Neuronal stem cell (in vitro differentiated cells): ENCODE results near the gene PET100.

Experiments
- DNase-seq: peaks from one replicate; pipeline ENCODE4 v3.0.0-alpha.2; 2013; ENCODE audit warnings: low spot score
- H2AFZ ChIP-seq: one replicate; pipeline ENCODE4 v1.6.1; 2013; ENCODE audit warnings: mild to moderate bottlenecking, low read length, inconsistent platforms
- H2AK5ac ChIP-seq: 2 replicates; pipeline ENCODE4 v1.6.1; 2013; ENCODE audit warnings: low read depth, mild to moderate bottlenecking, inconsistent platforms, low read length, moderate library complexity, mixed read lengths
- H2BK120ac ChIP-seq: 2 replicates; pipeline ENCODE4 v1.6.1; 2013; ENCODE audit warnings: low read depth, mild to moderate bottlenecking, inconsistent platforms, low read length, moderate library complexity, mixed read lengths
- H2BK12ac ChIP-seq: one replicate; pipeline ENCODE4 v1.6.1; 2013; ENCODE audit warnings: low read length, inconsistent platforms
- H2BK15ac ChIP-seq: 2 replicates; pipeline ENCODE4 v1.6.1; 2013; ENCODE audit warnings: mild to moderate bottlenecking, low read length, inconsistent platforms, mixed read lengths
- H2BK5ac ChIP-seq: one replicate; pipeline ENCODE4 v1.6.1; 2013; ENCODE audit warnings: inconsistent platforms, mild to moderate bottlenecking, low read length, moderate library complexity
- H3K14ac ChIP-seq: one replicate; pipeline ENCODE4 v1.6.1; 2013; ENCODE audit warnings: low read length, inconsistent platforms
- H3K18ac ChIP-seq: 2 replicates; pipeline ENCODE4 v1.6.1; 2013; ENCODE audit warnings: low read length, inconsistent platforms
- H3K23ac ChIP-seq: 2 replicates; pipeline ENCODE4 v1.6.1; 2013; ENCODE audit warnings: low read depth, mild to moderate bottlenecking, mixed read lengths, low read length, inconsistent platforms; ENCODE audit not compliant: poor library complexity
- H3K27ac ChIP-seq: replicated peaks from 3 replicates; pipeline ENCODE4 v1.5.1; 2013; ENCODE audit warnings: low read length, inconsistent platforms
- H3K27me3 ChIP-seq, 3 experiments: 2 replicates each; pipeline ENCODE4 v1.6.1; 2013; ENCODE audit warnings: low read length in 3 of 3, mild to moderate bottlenecking in 2 of 3, inconsistent platforms in 1 of 3, low read depth in 1 of 3, mixed read lengths in 1 of 3, moderate library complexity in 1 of 3; ENCODE audit not compliant: control insufficient read depth in 3 of 3, insufficient read depth in 3 of 3
- H3K36me3 ChIP-seq, 2 donors: replicated peaks in 1 of 2; 2 replicates each; pipeline ENCODE4 v1.6.1; 2013; ENCODE audit warnings: low read length in 2 of 2; ENCODE audit not compliant: control insufficient read depth in 2 of 2, insufficient read depth in 2 of 2
- H3K4ac ChIP-seq: 2 replicates; pipeline ENCODE4 v1.6.1; 2013; ENCODE audit warnings: inconsistent platforms, mild to moderate bottlenecking, low read length, moderate library complexity
- H3K4me1 ChIP-seq, 2 donors: 1 replicate in 1 of 2; 2 replicates in 1 of 2; pipeline ENCODE4 v1.6.1; 2013; ENCODE audit warnings: low read length in 2 of 2, low read depth in 1 of 2; ENCODE audit not compliant: control insufficient read depth in 2 of 2, insufficient read depth in 1 of 2
- H3K4me2 ChIP-seq: one replicate; pipeline ENCODE4 v1.6.1; 2013; ENCODE audit warnings: mild to moderate bottlenecking, low read length, inconsistent platforms; ENCODE audit not compliant: insufficient read depth, poor library complexity, severe bottlenecking
- H3K4me3 ChIP-seq, 2 donors: 2 replicates each; pipeline ENCODE4 v1.5.1; 2013; ENCODE audit warnings: low read length in 2 of 2, mild to moderate bottlenecking in 2 of 2, inconsistent platforms in 1 of 2, moderate library complexity in 1 of 2
- H3K79me1 ChIP-seq: one replicate; pipeline ENCODE4 v1.6.1; 2013; ENCODE audit warnings: low read depth, mild to moderate bottlenecking, inconsistent platforms, low read length, moderate library complexity
- H3K9ac ChIP-seq: one replicate; pipeline ENCODE4 v1.6.1; 2013; ENCODE audit warnings: mild to moderate bottlenecking, low read depth, low read length, inconsistent platforms; ENCODE audit not compliant: poor library complexity
- H3K9me3 ChIP-seq, 2 donors: replicated peaks in 1 of 2; 2 replicates each; pipeline versions ENCODE3 to v1.6.1; 2013; ENCODE audit warnings: low read length in 2 of 2, mild to moderate bottlenecking in 2 of 2, inconsistent platforms in 1 of 2, low read depth in 1 of 2, mixed read lengths in 1 of 2, moderate library complexity in 1 of 2; ENCODE audit not compliant: control insufficient read depth in 2 of 2, insufficient read depth in 1 of 2
- H4K8ac ChIP-seq: one replicate; pipeline ENCODE4 v1.6.1; 2013; ENCODE audit warnings: low read depth, mild to moderate bottlenecking, inconsistent platforms, low read length, moderate library complexity
- H4K91ac ChIP-seq: one replicate; pipeline ENCODE4 v1.6.1; 2013; ENCODE audit warnings: low read length, low read depth, mild to moderate bottlenecking, inconsistent platforms; ENCODE audit not compliant: poor library complexity
- WGBS, 2 donors: extraction: QIAGEN DNeasy Blood & Tissue Kit; methylation state at CpG; one replicate each; pipeline ENCODE4 v1.1.7; 2013; ENCODE audit warnings: missing lambda C conversion rate in 2 of 2, mixed read lengths in 1 of 2; ENCODE audit not compliant: insufficient read length in 2 of 2, insufficient replicate concordance in 1 of 2; ENCODE audit errors: extremely low coverage in 2 of 2; 5-methylcytosine and 5-hydroxymethylcytosine counted together

PET100 gene

DNA sequence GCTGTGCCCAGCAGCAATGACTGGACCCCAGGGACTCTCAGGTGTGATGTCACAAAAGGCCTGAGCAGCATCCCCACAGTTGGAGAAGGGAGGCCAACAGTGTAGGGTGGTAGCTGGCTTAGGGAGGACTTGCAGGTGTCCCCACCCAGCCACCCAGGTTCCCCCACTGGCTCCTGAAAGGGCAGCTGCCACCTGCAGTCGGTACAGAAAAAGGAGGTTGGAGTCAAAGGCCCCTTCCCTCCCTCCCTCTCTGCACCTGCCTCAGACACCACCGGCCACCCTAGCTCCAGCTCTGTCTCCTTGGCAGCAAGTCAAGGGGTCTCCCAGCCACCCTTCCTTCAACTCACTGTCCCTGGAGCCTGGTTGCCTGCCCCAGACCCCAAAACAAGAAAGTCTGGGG is 4.1 kb downstream of the PET100 start, which contains the start of gene PCP2:
Gene PCP2 (minus strand): TSS at position 22 of the 400 bp plus-strand sequence. CDS start 262 bp downstream, outside the sequence.
- no peak within 1 kb of the TSS for H3K23ac ChIP-seq
- no peak within 1 kb of the TSS for H2AK5ac ChIP-seq
- DNase-seq, result no peak
- no peak within 1 kb of the TSS for H2AFZ ChIP-seq
- no peak within 1 kb of the TSS for H3K18ac ChIP-seq
- no peak within 1 kb of the TSS for H3K4me3 ChIP-seq
- H3K14ac ChIP-seq, result peak within 1 kb of the TSS; percentile 71
- H3K27ac ChIP-seq, result no peak within 1 kb of the TSS
- H3K9ac ChIP-seq, result peak within 1 kb of the TSS; percentile 21
- H2BK12ac ChIP-seq, result no peak within 1 kb of the TSS
- peaks cover 1 to 3% of the 10 kb centered on the region in 2 donors for H3K36me3 ChIP-seq
- H3K9me3 ChIP-seq, result no peaks in the 10 kb centered on the region
- no peak within 1 kb of the TSS for H2BK15ac ChIP-seq
- H3K27me3 ChIP-seq, result peaks cover 0 to 24% (median 8%) of the 10 kb centered on the region in 3 experiments
- no peak within 1 kb of the TSS for H4K91ac ChIP-seq
- no peak within 1 kb of the TSS for H3K4ac ChIP-seq
- H4K8ac ChIP-seq, result no peak within 1 kb of the TSS
- no peak within 1 kb of the TSS for H2BK120ac ChIP-seq
- H2BK5ac ChIP-seq, result peak within 1 kb of the TSS; percentile 13
- peaks cover 18% of the 10 kb centered on the region for H3K79me1 ChIP-seq
- peaks cover under 1 to 12% of the 10 kb centered on the region in 2 donors for H3K4me1 ChIP-seq
- no CpG with 5 or more reads among the region's 2 CpGs for WGBS, 2 donors
- no peak within 1 kb of the TSS for H3K4me2 ChIP-seq

DNA sequence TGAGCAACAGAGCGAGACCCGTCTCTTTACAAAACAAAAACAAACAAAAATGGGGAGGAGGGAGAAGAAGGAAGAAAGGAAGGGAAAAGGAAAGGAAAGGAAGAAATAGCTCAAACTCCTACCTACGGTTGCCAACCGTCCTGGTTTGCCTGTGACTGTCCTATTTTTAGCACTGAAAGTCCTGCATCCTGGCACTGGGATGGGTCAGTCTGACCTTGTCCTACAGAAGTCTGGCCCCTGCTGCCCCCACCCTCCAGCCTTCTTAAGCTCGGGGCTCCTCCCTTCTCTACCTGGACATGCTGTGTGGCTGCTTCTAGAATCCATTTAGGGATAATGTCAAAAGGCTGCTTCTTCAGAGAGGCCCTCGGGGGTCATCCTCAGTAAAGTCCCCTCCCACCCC is 6.1 kb downstream of the PET100 start:
- Histone ChIP-seq H3K23ac (no peak overlapping the region), H2AK5ac (no peak overlapping the region), H3K4me3 (no peak overlapping the region), H2BK120ac (no peak overlapping the region), H2AFZ (no peak overlapping the region), H3K18ac (no peak overlapping the region), H3K9me3 (peaks cover 0 to 8% of the 10 kb centered on the region in 2 donors), H3K79me1 (peaks cover 9% of the 10 kb centered on the region), H3K4me1 (peaks cover 0 to 9% of the 10 kb centered on the region in 2 donors), H3K27me3 (peaks cover 0 to 24% (median 11%) of the 10 kb centered on the region in 3 experiments), H2BK15ac (no peak overlapping the region), H4K8ac (no peak overlapping the region), H3K4me2 (no peak overlapping the region), H3K14ac (no peak overlapping the region), H3K36me3 (peaks cover 3 to 5% of the 10 kb centered on the region in 2 donors), H3K27ac (no peak overlapping the region), H2BK12ac (no peak overlapping the region), H3K9ac (no peak overlapping the region), H4K91ac (no peak overlapping the region), H3K4ac (no peak overlapping the region), H2BK5ac (no peak overlapping the region)
- no CpG with 5 or more reads among the region's 6 CpGs for WGBS, 2 donors
- DNase-seq, result no peak

DNA sequence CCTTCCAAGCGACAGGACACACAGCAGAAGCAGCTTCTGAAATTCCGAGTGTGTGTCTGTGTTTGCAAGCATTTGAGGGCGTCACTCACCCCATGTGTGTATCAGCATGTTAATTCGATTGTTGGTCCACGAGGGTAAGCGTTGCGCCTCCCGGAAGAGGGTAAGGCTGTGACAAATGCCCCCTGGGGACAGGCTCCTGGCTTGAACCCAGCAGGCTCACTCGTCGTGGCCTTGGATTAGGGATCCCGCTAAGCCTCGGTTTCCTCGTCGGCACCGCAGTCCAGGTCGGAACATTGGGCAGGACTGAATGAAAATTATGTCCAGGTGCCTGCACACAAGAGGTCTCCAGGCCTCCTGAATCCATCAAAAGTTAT is 6.7 kb downstream of the PET100 start:
- peak overlapping the region; percentile 85 for H3K23ac ChIP-seq
- peak overlapping the region; percentile 86 for H4K8ac ChIP-seq
- H3K36me3 ChIP-seq, result peaks cover 3 to 5% of the 10 kb centered on the region in 2 donors
- DNase-seq, result no peak
- peaks cover 0 to 8% of the 10 kb centered on the region in 2 donors for H3K9me3 ChIP-seq
- peak overlapping the region; percentile 82 for H3K9ac ChIP-seq
- H3K4me1 ChIP-seq, result peaks cover 0 to 7% of the 10 kb centered on the region in 2 donors
- H4K91ac ChIP-seq, result no peak overlapping the region
- no peak overlapping the region for H2BK120ac ChIP-seq
- no peak overlapping the region for H3K4ac ChIP-seq
- WGBS, 2 donors, result no CpG with 5 or more reads among the region's 16 CpGs
- no peak overlapping the region for H3K27ac ChIP-seq
- no peak overlapping the region for H2BK15ac ChIP-seq
- no peak overlapping the region for H3K18ac ChIP-seq
- H2AK5ac ChIP-seq, result peak overlapping the region; percentile 96
- H3K27me3 ChIP-seq, result peaks cover 0 to 24% (median 11%) of the 10 kb centered on the region in 3 experiments
- H3K14ac ChIP-seq, result no peak overlapping the region
- no peak overlapping the region for H2BK12ac ChIP-seq
- peaks cover 9% of the 10 kb centered on the region for H3K79me1 ChIP-seq
- H2BK5ac ChIP-seq, result no peak overlapping the region
- H2AFZ ChIP-seq, result no peak overlapping the region
- no peak overlapping the region for H3K4me3 ChIP-seq
- H3K4me2 ChIP-seq, result no peak overlapping the region

DNA sequence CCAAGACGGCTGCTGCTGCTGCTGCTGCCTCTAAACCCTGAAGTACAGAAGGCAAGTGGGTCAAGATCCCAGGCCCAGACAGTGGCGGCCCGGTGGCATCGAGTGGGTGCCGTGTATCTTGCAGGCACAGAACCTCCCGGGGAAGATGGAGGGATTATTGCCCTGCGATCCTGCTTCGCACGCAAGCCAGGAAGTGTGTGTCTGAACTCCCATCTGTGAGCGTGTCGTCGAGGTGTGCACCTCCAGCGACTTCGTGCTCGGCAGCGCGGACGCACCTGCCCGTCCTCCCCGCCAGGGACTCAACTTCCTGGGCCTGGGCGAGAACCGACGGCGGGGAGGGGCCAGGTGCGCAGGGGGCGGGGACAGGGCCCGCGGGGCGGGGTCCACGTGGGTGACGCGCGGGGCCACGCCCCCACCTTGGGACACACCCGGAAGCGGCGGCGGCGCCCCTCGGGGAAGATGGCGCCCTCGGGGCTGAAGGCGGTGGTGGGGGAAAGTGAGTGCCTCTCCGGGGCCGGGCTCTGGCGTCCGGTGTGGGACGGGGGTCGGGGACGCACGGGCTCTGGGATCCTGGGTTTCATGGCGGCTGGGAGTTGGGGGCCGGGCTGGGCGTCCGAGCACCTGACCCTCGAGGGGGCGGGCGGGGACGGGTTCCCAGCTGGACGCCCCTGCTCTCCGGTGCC is 7.2 kb downstream of the PET100 start, which contains the start of gene STXBP2:
Gene STXBP2 (plus strand): TSS at position 420 of the 683 bp plus-strand sequence. CDS start 40 bp downstream, at position 460.
- no peak within 1 kb of the TSS for H4K91ac ChIP-seq
- peaks cover 0 to 24% (median 11%) of the 10 kb centered on the region in 3 experiments for H3K27me3 ChIP-seq
- H3K23ac ChIP-seq, result peak within 1 kb of the TSS; percentile 85
- no peak within 1 kb of the TSS for H2AFZ ChIP-seq
- H3K79me1 ChIP-seq, result peaks cover 9% of the 10 kb centered on the region
- H3K9ac ChIP-seq, result peak within 1 kb of the TSS; percentile 86
- peak within 1 kb of the TSS; percentile 97 for H3K18ac ChIP-seq
- H3K27ac ChIP-seq, result no peak within 1 kb of the TSS
- no peak within 1 kb of the TSS for H2BK120ac ChIP-seq
- peaks cover 0 to 7% of the 10 kb centered on the region in 2 donors for H3K4me1 ChIP-seq
- no CpG with 5 or more reads among the region's 61 CpGs for WGBS, 2 donors
- H2BK15ac ChIP-seq, result peak within 1 kb of the TSS; percentile 17
- peak within 1 kb of the TSS; percentile 37 for H3K4ac ChIP-seq
- peak within 1 kb of the TSS; percentile 63 for H3K14ac ChIP-seq
- peak within 1 kb of the TSS; percentile 99 for H2BK12ac ChIP-seq
- H3K36me3 ChIP-seq, result peaks cover 3 to 5% of the 10 kb centered on the region in 2 donors
- peak within 1 kb of the TSS; percentile 73 for H3K4me2 ChIP-seq
- peak within 1 kb of the TSS; percentile 86 for H4K8ac ChIP-seq
- H2AK5ac ChIP-seq, result peak within 1 kb of the TSS; percentile 96
- DNase-seq, result peak; percentile 46
- H3K4me3 ChIP-seq, result peak within 1 kb of the TSS in 1 of 2 donors; percentile 68
- H2BK5ac ChIP-seq, result no peak within 1 kb of the TSS
- peaks cover 0 to 8% of the 10 kb centered on the region in 2 donors for H3K9me3 ChIP-seq
